ENCODE results near the gene FMN2.

FMN2 gene

DNA sequence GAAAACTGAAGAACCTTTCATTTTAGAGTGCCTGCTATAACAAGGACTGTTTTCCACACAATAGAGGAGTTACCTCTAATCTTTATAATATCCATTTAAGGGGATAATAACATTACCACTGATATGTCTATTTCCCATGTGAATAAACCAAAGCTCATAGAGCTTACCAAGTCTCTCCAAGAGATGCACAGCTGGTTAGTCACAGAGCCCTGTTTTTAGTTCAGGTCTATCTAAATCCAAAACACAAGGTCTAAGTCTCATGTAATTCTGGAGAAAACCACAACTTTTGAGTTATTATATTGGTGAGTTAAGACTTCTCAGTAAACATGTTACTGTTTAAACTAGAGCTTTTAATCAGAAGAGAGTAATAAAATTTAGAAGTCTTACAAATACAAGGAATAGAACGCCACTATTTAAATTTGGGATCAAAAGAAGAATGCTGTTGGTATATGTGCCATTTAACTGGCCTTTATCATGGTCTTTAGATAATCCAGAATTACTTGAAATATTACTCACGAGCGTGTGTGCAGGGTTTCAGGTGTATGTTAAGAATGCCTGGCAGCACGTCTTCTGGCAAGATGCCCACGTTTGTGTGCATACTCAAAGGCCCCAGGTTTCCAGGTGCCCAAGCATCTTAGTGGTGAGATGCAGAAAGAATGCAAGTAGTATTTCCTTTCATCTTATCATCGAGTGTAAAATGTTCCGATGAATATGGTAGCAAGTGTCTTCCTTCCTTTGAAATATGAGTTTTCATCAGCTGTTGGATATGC lies 190.6 kb downstream of the FMN2 start:
- Histone ChIP-seq H4K8ac (ENCODE audit: low read depth, low read length) (no peak overlapping the region), H3K4ac (ENCODE audit: low read depth, low read length) (no peak overlapping the region), H2AK5ac (ENCODE audit: low read length) (no peak overlapping the region), H2BK5ac (ENCODE audit: low read length) (no peak overlapping the region), H3K18ac (ENCODE audit: low read length) (no peak overlapping the region), H3K4me3 (ENCODE audit: low read length) (no peak overlapping the region), H3K9ac (ENCODE audit: low read length) (no peak overlapping the region), H3K36me3 (ENCODE audit: control insufficient read depth, insufficient read depth, low read length) (no peaks in the 10 kb centered on the region), H3K4me1 (ENCODE audit: control insufficient read depth, low read depth, low read length) (no peaks in the 10 kb centered on the region), H3K27ac (ENCODE audit: low read depth, low read length) (no peak overlapping the region), H3K79me1 (ENCODE audit: low read length) (no peaks in the 10 kb centered on the region), H3K23ac (ENCODE audit: low read length) (no peak overlapping the region), H3K27me3 (ENCODE audit: insufficient read depth, low read length, poor library complexity) (no peaks in the 10 kb centered on the region), H4K5ac (ENCODE audit: low read length) (no peak overlapping the region), H3K79me2 (ENCODE audit: control insufficient read depth, insufficient read depth, low read length) (no peaks in the 10 kb centered on the region), H2BK120ac (ENCODE audit: low read depth, low read length) (no peak overlapping the region), H2BK15ac (replicated peaks; ENCODE audit: low read depth) (no peak overlapping the region), H3K56ac (ENCODE audit: low read length) (no peak overlapping the region), H3K4me2 (ENCODE audit: low read length) (no peak overlapping the region)
- DNase-seq, result no peak
- no CpG with 5 or more reads among the region's 7 CpGs for WGBS (ENCODE audit: extremely low coverage, insufficient coverage, low lambda C conversion rate)

DNA sequence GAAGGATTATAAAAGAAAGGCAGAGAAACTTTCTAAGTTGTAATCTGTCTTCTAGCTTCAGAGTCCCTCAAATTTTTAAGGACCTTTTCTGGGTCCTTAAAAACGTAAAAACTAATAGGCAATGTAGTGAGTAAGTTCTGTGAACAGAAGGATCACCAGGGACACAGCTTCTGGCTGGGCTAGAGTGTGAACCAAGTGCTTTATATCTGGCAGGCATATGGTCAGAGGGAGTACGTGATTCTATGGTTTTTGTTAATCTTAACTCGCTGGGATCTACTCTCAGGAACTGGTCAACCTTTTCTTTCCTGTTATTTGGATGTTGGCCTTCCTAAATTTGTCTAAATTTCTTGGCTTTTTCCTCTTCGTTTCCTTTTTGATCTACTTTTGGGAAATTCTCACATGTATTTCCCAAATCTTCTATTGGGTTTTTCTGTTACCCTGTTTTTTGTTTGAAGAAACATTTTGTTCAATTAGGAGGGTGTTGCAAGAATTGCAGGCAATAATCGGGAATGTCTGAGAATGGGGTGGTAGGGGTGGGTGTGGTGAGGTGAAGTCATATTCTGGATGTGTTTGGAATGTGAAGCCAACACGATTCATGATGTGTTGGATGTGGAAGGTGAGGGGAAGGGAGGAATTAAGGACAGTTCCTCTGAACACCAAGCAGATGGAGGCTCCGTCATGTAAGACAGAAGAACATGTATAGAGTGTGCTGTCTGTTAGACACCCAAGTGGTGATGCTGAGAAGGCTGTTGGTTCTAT lies 193.2 kb downstream of the FMN2 start:
- no peaks in the 10 kb centered on the region for H3K79me1 ChIP-seq (ENCODE audit: low read length)
- no peak overlapping the region for H3K18ac ChIP-seq (ENCODE audit: low read length)
- H3K56ac ChIP-seq (ENCODE audit: low read length), result no peak overlapping the region
- H3K23ac ChIP-seq (ENCODE audit: low read length), result no peak overlapping the region
- no peak overlapping the region for H2BK15ac ChIP-seq (replicated peaks; ENCODE audit: low read depth)
- H2AK5ac ChIP-seq (ENCODE audit: low read length), result no peak overlapping the region
- no peaks in the 10 kb centered on the region for H3K27me3 ChIP-seq (ENCODE audit: insufficient read depth, low read length, poor library complexity)
- no peak overlapping the region for H2BK120ac ChIP-seq (ENCODE audit: low read depth, low read length)
- no peaks in the 10 kb centered on the region for H3K4me1 ChIP-seq (ENCODE audit: control insufficient read depth, low read depth, low read length)
- no peak overlapping the region for H4K8ac ChIP-seq (ENCODE audit: low read depth, low read length)
- H3K36me3 ChIP-seq (ENCODE audit: control insufficient read depth, insufficient read depth, low read length), result no peaks in the 10 kb centered on the region
- no CpG with 5 or more reads among the region's 7 CpGs for WGBS (ENCODE audit: extremely low coverage, insufficient coverage, low lambda C conversion rate)
- H3K27ac ChIP-seq (ENCODE audit: low read depth, low read length), result no peak overlapping the region
- no peak for DNase-seq
- H3K9ac ChIP-seq (ENCODE audit: low read length), result no peak overlapping the region
- no peak overlapping the region for H2BK5ac ChIP-seq (ENCODE audit: low read length)
- no peak overlapping the region for H3K4ac ChIP-seq (ENCODE audit: low read depth, low read length)
- no peaks in the 10 kb centered on the region for H3K79me2 ChIP-seq (ENCODE audit: control insufficient read depth, insufficient read depth, low read length)
- no peak overlapping the region for H3K4me3 ChIP-seq (ENCODE audit: low read length)
- H4K5ac ChIP-seq (ENCODE audit: low read length), result no peak overlapping the region
- no peak overlapping the region for H3K4me2 ChIP-seq (ENCODE audit: low read length)

DNA sequence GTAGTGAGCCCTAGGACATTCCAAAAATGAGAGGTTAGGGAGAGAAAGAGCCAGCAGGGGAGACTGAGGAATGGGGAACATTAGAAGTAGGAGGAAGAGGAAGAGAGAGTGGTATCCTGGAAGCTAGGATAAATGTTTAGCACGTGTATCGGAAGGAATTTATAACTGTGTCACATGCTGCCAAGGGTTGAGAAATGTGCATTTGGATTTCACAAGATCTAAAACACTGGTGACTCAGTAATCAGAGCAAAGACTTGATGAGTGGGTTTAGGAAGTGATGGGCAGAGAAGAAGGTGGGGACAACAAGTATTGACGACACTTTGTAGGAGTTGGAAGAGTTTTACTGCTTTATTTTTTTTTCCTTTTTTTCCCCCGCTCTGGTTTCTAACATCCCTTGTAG lies 193.9 kb downstream of the FMN2 start:
- no peak overlapping the region for H3K27ac ChIP-seq (ENCODE audit: low read depth, low read length)
- H2BK5ac ChIP-seq (ENCODE audit: low read length), result no peak overlapping the region
- WGBS (ENCODE audit: extremely low coverage, insufficient coverage, low lambda C conversion rate), result no CpG with 5 or more reads among the region's 4 CpGs
- no peak overlapping the region for H4K5ac ChIP-seq (ENCODE audit: low read length)
- H3K4me2 ChIP-seq (ENCODE audit: low read length), result no peak overlapping the region
- H3K36me3 ChIP-seq (ENCODE audit: control insufficient read depth, insufficient read depth, low read length), result no peaks in the 10 kb centered on the region
- H2BK120ac ChIP-seq (ENCODE audit: low read depth, low read length), result no peak overlapping the region
- H3K23ac ChIP-seq (ENCODE audit: low read length), result no peak overlapping the region
- no peaks in the 10 kb centered on the region for H3K27me3 ChIP-seq (ENCODE audit: insufficient read depth, low read length, poor library complexity)
- no peak overlapping the region for H3K56ac ChIP-seq (ENCODE audit: low read length)
- H4K8ac ChIP-seq (ENCODE audit: low read depth, low read length), result no peak overlapping the region
- H3K4me3 ChIP-seq (ENCODE audit: low read length), result no peak overlapping the region
- H2BK15ac ChIP-seq (replicated peaks; ENCODE audit: low read depth), result no peak overlapping the region
- H3K9ac ChIP-seq (ENCODE audit: low read length), result no peak overlapping the region
- no peaks in the 10 kb centered on the region for H3K4me1 ChIP-seq (ENCODE audit: control insufficient read depth, low read depth, low read length)
- DNase-seq, result no peak
- no peak overlapping the region for H3K18ac ChIP-seq (ENCODE audit: low read length)
- H3K79me1 ChIP-seq (ENCODE audit: low read length), result no peaks in the 10 kb centered on the region
- H3K4ac ChIP-seq (ENCODE audit: low read depth, low read length), result no peak overlapping the region
- H3K79me2 ChIP-seq (ENCODE audit: control insufficient read depth, insufficient read depth, low read length), result no peaks in the 10 kb centered on the region
- H2AK5ac ChIP-seq (ENCODE audit: low read length), result no peak overlapping the region

DNA sequence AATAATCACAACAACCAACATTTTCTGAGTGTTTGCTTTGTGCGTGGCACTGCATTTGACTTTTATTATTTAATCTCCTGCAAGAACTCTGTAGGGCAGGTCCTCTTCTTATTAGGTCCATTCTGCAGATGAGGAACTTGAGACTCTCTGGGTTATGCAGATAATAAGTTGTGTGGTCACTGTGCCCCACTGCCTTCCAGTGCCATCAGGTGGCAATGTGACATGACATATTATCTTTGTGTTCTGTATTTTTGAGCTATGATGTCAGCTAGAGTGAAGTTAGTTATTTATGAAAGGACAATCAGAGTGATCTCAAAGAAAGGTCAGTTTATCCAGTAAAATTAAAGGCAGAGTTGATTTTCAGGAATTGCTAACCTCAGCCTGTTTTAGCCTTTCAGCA lies 196.0 kb downstream of the FMN2 start:
- Histone ChIP-seq H2AK5ac (ENCODE audit: low read length) (no peak overlapping the region), H3K4me3 (ENCODE audit: low read length) (no peak overlapping the region), H2BK120ac (ENCODE audit: low read depth, low read length) (no peak overlapping the region), H3K4me2 (ENCODE audit: low read length) (no peak overlapping the region), H3K79me1 (ENCODE audit: low read length) (no peaks in the 10 kb centered on the region), H4K8ac (ENCODE audit: low read depth, low read length) (no peak overlapping the region), H3K4ac (ENCODE audit: low read depth, low read length) (no peak overlapping the region), H3K36me3 (ENCODE audit: control insufficient read depth, insufficient read depth, low read length) (no peaks in the 10 kb centered on the region), H3K79me2 (ENCODE audit: control insufficient read depth, insufficient read depth, low read length) (no peaks in the 10 kb centered on the region), H3K23ac (ENCODE audit: low read length) (no peak overlapping the region), H3K18ac (ENCODE audit: low read length) (no peak overlapping the region), H4K5ac (ENCODE audit: low read length) (no peak overlapping the region), H3K56ac (ENCODE audit: low read length) (no peak overlapping the region), H2BK5ac (ENCODE audit: low read length) (no peak overlapping the region), H3K27ac (ENCODE audit: low read depth, low read length) (no peak overlapping the region), H2BK15ac (replicated peaks; ENCODE audit: low read depth) (no peak overlapping the region), H3K9ac (ENCODE audit: low read length) (no peak overlapping the region), H3K4me1 (ENCODE audit: control insufficient read depth, low read depth, low read length) (no peaks in the 10 kb centered on the region), H3K27me3 (ENCODE audit: insufficient read depth, low read length, poor library complexity) (no peaks in the 10 kb centered on the region)
- no CpG with 5 or more reads among the region's 1 CpG for WGBS (ENCODE audit: extremely low coverage, insufficient coverage, low lambda C conversion rate)
- DNase-seq, result no peak

DNA sequence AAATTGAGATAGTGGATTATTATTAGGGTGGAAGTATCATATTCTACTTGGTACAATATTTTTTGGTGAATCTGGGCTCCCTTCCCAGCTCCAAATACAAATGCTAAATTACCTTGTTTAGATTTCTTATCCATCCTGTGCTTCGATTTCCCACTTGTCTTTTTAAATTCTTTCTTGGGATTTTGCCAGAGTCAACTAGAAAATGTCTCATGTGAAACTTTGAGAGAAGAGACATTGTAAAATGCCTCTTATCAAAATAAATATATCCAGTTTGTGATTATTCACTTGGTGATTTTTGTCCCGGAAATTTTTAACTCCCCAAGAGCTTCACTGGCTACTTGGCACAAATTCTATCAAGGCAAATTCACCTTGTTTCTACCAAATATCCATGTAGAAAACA lies 202.0 kb downstream of the FMN2 start:
- H3K27me3 ChIP-seq (ENCODE audit: insufficient read depth, low read length, poor library complexity), result no peaks in the 10 kb centered on the region
- no peaks in the 10 kb centered on the region for H3K79me2 ChIP-seq (ENCODE audit: control insufficient read depth, insufficient read depth, low read length)
- H3K23ac ChIP-seq (ENCODE audit: low read length), result no peak overlapping the region
- H3K18ac ChIP-seq (ENCODE audit: low read length), result no peak overlapping the region
- WGBS (ENCODE audit: extremely low coverage, insufficient coverage, low lambda C conversion rate), result no CpG with 5 or more reads among the region's 2 CpGs
- no peak overlapping the region for H3K4me3 ChIP-seq (ENCODE audit: low read length)
- no peak overlapping the region for H4K8ac ChIP-seq (ENCODE audit: low read depth, low read length)
- no peaks in the 10 kb centered on the region for H3K4me1 ChIP-seq (ENCODE audit: control insufficient read depth, low read depth, low read length)
- no peak overlapping the region for H3K27ac ChIP-seq (ENCODE audit: low read depth, low read length)
- H3K79me1 ChIP-seq (ENCODE audit: low read length), result no peaks in the 10 kb centered on the region
- H2AK5ac ChIP-seq (ENCODE audit: low read length), result no peak overlapping the region
- no peak overlapping the region for H3K4me2 ChIP-seq (ENCODE audit: low read length)
- H2BK120ac ChIP-seq (ENCODE audit: low read depth, low read length), result no peak overlapping the region
- no peak overlapping the region for H3K4ac ChIP-seq (ENCODE audit: low read depth, low read length)
- H4K5ac ChIP-seq (ENCODE audit: low read length), result no peak overlapping the region
- H2BK5ac ChIP-seq (ENCODE audit: low read length), result no peak overlapping the region
- no peak overlapping the region for H3K56ac ChIP-seq (ENCODE audit: low read length)
- no peak overlapping the region for H2BK15ac ChIP-seq (replicated peaks; ENCODE audit: low read depth)
- H3K9ac ChIP-seq (ENCODE audit: low read length), result no peak overlapping the region
- H3K36me3 ChIP-seq (ENCODE audit: control insufficient read depth, insufficient read depth, low read length), result no peaks in the 10 kb centered on the region
- no peak for DNase-seq

Measured in mesendoderm (in vitro differentiated cells).